ENCODE results near the gene CFAP61. TPM values are rescaled to one million over a fixed set of nuclear protein-coding genes. Genes with fewer than 3 reads are reported as not detected.

CFAP61 gene
- total RNA-seq, 4 donors from 2014 or later = 0.68 to 3.7 (median 1.4) TPM

DNA sequence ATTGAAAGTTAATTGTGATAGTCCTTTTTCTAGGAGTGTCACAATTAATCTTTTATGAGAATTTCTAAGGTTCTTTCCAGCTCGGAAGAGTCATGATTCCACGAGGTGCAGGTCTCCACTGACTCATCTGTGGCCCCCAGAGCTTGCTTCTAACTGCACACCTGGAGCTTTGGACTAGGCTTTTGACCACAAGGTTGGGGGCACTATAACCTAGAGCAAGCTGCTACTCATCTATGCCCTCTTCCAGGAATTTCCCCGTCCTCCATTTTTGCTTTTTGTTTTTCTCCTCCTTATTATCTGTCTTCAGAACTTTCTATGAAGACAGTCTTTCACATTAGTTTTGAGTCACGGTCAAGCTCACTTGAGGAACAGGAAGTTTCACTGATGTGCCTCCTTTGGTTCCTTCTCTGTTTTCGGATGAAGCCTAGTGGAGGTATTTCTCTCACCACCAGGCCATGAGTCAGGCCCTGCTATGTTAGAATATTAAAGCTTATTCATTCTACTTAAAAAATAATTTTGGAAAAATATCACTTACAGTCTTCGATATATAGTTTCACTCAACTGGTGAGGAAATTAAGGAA lies 196.4 kb downstream of the CFAP61 start:
- TF ChIP-seq, protein P1, sequence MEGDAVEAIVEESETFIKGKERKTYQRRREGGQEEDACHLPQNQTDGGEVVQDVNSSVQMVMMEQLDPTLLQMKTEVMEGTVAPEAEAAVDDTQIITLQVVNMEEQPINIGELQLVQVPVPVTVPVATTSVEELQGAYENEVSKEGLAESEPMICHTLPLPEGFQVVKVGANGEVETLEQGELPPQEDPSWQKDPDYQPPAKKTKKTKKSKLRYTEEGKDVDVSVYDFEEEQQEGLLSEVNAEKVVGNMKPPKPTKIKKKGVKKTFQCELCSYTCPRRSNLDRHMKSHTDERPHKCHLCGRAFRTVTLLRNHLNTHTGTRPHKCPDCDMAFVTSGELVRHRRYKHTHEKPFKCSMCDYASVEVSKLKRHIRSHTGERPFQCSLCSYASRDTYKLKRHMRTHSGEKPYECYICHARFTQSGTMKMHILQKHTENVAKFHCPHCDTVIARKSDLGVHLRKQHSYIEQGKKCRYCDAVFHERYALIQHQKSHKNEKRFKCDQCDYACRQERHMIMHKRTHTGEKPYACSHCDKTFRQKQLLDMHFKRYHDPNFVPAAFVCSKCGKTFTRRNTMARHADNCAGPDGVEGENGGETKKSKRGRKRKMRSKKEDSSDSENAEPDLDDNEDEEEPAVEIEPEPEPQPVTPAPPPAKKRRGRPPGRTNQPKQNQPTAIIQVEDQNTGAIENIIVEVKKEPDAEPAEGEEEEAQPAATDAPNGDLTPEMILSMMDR (IDR thresholded peaks at IDR 0.05; ENCODE audit: low read depth) = no peak

DNA sequence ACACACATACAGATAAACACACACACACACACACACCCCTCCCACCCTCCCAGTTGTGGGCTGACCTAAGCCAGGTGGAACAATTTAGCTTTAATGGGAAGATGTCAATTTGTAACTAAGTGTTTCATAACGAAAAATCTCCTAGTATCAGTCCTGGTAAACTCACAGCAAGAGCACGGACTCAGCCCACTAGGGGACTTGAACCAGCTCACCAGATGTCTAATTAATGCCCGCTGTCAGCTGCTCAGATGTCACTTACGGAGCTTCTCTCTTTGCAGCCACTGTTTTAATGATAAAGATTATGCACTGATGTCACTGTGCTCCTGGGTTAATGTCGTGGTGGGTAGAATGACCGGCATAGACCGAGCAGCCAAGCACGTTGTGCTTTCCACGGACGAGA lies 199.0 kb downstream of the CFAP61 start:
- TF ChIP-seq, protein P1 (IDR thresholded peaks at IDR 0.05; ENCODE audit: low read depth) = no peak

DNA sequence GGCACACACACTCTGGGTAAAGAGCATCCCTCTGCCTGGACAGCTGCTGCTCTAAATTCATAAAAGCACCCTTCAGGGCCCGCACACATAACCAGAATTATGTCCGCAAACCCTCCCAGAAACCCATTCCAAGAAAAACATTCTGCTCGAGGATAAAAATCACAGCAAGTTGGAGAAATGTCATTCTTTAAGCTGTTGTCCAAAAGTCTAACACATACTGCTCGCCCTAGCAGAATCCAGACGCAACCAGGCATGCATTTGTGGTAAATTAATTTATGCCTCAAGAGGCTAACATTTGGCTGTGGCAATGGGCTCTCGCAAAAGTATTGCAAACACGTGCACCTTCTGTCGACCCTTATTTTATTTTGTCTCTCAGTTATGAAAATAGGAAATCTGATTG lies 199.5 kb downstream of the CFAP61 start:
- TF ChIP-seq, protein P1 (IDR thresholded peaks at IDR 0.05; ENCODE audit: low read depth) = no peak

DNA sequence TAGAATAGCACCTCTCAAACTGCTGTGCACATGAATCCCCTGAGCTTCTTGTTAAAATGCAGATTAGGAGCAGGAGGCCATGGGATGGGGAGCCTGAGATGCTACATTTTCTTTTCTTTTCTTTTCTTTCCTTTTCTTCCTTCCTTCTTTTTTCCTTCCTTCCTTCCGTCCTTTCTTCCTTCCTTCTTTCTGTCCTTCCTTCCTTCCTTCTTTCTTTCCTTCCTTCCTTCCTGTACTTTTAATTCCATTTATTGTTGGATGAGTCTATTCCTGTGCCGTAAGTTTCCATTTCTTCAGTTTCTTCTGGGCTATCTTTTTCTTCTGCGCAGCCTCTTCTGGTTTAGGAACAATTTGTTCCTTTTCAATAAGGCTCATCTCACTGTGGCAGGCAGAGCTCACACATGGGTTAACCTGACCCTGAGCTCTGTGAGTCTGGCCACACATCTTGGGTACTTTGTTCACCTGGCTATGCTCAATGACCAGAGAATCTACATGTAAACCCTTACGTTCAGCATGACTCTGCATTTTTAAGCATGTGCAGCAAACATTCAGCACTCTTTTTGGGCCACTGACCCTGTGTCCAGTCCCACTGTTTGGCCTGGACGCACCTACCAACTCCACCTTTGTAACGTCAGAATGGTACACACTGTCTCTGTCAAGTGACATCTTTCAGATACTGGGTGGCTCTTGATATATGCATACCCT lies 200.9 kb downstream of the CFAP61 start:
- TF ChIP-seq, protein P1 (IDR thresholded peaks at IDR 0.05; ENCODE audit: low read depth) = no peak

DNA sequence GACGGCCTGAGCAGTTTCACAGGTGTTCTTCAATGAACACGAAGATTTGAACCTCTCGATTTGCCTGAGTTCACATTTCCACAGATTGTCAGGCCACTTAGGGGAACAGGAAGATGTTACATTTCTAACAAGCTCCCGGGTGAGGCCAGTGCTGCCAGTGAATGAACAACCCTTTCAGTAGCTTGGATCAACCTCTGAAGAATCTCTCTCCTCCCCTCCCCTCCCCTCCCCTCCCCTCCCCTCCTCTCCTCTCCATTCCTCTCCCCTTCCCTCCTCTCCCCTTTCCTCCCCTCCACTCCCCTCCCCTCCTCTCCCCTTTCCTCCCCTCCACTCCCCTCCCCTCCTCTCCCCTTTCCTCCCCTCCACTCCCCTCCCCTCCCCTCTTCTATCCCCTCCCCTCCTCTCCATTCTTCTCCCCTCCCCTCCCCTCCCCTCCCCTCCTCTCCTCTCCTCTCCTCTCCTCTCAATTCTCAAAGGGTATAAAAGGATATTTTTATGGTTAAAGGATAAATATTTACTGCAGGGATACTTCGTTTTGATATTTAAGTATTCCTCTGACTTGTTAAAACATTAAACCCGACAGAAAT lies 201.5 kb downstream of the CFAP61 start:
- TF ChIP-seq, protein P1 (IDR thresholded peaks at IDR 0.05; ENCODE audit: low read depth) = no peak

DNA sequence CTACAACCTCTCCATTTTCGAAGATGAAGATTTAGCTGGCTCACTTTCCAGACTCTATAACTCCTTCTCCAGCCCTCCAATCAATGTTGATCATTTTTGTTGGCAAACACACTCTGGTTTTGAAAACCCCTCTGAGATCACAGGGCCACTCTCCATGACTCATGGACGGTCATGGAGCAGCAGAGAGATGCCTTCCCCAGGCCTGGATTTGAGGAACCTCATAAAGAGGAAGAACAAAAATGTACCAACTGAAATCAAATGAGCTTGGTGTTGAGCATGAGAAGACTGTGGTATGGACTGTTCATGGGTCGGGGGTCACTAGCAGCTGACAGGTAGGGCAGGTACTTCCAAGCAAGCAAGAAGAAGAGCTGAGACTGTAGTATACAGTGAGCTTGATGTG lies 202.8 kb downstream of the CFAP61 start:
- TF ChIP-seq, protein P1 (IDR thresholded peaks at IDR 0.05; ENCODE audit: low read depth) = no peak

DNA sequence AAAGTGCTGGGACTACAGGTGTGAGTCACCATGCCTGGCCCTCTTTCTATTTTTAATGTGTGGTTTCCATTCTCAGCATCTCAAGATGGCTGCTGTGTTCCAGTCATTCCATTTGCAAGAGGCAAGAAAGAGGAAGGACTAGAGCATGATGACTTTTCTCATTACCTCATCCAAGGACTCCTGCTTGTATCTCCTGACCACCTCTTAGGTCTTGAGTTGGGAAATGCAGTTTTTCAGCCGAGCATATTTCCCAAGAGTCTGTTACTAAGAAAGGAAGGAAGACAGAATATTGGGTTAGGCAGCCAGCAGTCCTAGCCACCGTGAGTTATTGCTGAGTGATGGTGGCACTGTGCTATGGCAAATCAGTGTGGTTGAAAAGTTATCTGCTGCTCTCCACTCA lies 207.2 kb downstream of the CFAP61 start:
- TF ChIP-seq, protein P1 (IDR thresholded peaks at IDR 0.05; ENCODE audit: low read depth) = no peak
